HG02571 (cell line): Measurements from ENCODE around the gene HOXA3.

Experiments used
- ATAC-seq: cut with Tn5 transposase; IDR thresholded peaks from one replicate; pipeline ENCODE4 v1.9.1; 2021; ENCODE audit warnings: mild to moderate bottlenecking, moderate library complexity; ENCODE audit not compliant: unreplicated experiment

Gene HOXA3

GRCh38 chr7:27064159-27064558 is 88.2 kb downstream of the HOXA3 start:
- no peak for ATAC-seq

- no peak for ATAC-seq
Measured at GRCh38 chr7:27062946-27063345, 89.4 kb downstream of the HOXA3 start.
